ENCODE results near the gene LRRC8D.

Gene LRRC8D

DNA sequence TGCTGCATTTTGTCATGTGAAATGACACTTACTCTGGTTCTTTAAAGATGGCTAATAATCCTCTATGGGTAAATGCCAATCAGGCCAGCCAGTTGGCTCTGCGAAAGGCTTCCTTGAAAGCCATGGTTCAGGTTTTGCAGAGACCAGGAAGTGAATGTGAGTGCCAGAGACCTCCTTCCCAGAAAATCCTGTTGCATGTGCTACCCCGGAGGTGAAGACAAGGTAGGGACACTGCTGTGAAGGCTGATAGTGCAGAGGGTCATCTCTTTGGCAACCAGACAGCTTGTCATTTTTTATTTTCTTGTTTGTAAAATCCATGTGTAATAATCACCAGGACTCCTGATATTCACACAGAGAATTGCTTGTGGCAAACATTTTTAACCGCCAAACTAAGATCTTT, 18.7 kb downstream of the LRRC8D start:
- TF ChIP-seq L3MBTL2 (conservative IDR thresholded peaks at IDR 0.05) (no peak), FOXA1 (IDR thresholded peaks at IDR 0.05) (no peak), FOXM1 (IDR thresholded peaks at IDR 0.05; ENCODE audit: borderline replicate concordance) (no peak), TARDBP (IDR thresholded peaks at IDR 0.05) (no peak), CTBP1 (IDR thresholded peaks at IDR 0.05; ENCODE audit: borderline replicate concordance) (no peak), SUZ12 (IDR thresholded peaks at IDR 0.05) (no peak)
- no peak for DNase-seq (ENCODE audit: extremely low spot score)
- ChIA-PET POLR2A (interaction anchor here (1.6 kb wide), 1 partner anchor 18 kb away, joined by 4 read pairs; no protein-coding TSS in a partner anchor), CTCF (no interaction called here)

DNA sequence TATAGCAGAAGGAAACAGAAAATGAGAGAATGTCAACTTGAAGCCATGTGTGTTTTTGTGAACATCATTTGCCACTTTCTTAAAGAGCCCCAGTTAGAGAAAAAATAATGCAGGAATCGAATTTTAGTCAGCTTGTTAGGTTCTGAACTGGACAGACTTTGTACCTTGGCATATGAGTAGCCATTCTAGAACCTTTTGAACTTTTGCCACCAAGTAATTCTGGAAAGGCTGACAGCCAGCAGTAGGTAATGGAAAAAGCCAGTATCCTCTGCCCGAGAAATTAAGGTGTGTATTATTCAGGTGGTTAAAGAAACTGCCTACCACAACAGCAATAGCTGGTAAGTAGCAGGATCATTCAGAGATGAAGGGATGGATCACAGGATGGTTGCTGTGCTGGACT, 20.7 kb downstream of the LRRC8D start:
- POLR2A ChIA-PET: interaction anchor here (1.3 kb wide), 1 partner anchor 20 kb away, joined by 4 read pairs; the partner anchor contains the start of gene LRRC8D
- CTCF ChIA-PET: no interaction called here
- no peak for TF ChIP-seq ELF4 (IDR thresholded peaks at IDR 0.05)
- no peak for DNase-seq (ENCODE audit: extremely low spot score)

GRCh38 chr1:89842567-89843272, 21.9 kb downstream of the LRRC8D start:
- no peak for TF ChIP-seq CTBP1 (IDR thresholded peaks at IDR 0.05; ENCODE audit: borderline replicate concordance)
- TF ChIP-seq FOXK2 (IDR thresholded peaks at IDR 0.05): no peak
- TF ChIP-seq HDGF (IDR thresholded peaks at IDR 0.05; ENCODE audit: borderline replicate concordance): no peak
- TF ChIP-seq ARNT (IDR thresholded peaks at IDR 0.05): no peak
- no peak for TF ChIP-seq ELF4 (IDR thresholded peaks at IDR 0.05)
- no peak for TF ChIP-seq FOXM1 (IDR thresholded peaks at IDR 0.05; ENCODE audit: borderline replicate concordance)
- no peak for TF ChIP-seq FOXA1 (IDR thresholded peaks at IDR 0.05)
- POLR2A ChIA-PET: interaction anchor here (0.8 to 1.4 kb wide), 3 partner anchors 8 to 22 kb away, joined by 3 to 4 read pairs (median 4); partner anchors contain the start of gene LRRC8D
- DNase-seq (ENCODE audit: extremely low spot score): no peak
- CTCF ChIA-PET: interaction anchor here (0.7 to 1.8 kb wide), 6 partner anchors 9 to 144 kb away, joined by 3 to 4 read pairs (median 3); no protein-coding TSS in a partner anchor

DNA sequence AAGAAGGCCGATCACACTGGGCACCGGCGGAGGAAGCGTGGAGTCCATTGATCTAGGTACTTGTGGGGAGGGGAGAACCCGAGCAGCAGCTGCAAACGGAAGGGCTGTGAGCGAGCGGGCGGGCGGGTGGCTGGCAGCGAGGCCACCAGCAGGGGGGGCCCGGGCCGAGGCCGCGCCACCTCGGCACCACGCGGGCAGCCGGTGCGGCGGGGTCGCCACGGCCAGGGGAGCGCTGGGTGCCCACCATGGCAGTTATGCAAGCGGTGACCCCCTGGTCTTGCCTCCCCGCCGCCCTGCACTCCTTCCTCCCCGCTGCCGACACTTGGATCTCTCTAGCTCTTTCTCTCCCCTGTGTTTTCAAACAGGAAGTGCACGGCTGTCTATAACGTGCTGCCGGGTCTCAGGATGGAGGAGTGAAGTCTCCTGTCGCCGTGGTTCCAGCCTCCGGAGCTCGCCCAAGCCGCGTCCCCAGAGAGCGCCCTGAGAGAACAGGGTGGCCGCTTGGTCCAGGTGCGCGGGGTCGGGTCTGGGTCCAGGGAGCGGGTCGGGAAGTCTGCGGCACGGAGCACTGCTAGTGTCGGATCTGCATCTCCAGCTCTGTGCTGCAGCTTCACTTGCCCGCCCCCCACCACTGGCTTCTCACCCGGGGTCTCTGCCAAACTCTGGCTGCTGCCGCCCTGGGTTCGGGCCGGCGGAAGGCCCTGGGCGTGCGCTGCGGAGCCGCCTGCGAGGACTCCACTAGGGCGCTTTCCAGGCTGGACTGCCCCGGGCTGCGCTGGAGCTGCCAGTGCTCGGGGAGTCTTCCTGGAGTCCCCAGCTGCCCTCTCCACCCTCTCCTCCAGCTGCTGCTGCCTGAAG, 22.7 kb downstream of the LRRC8D start:
- ChIA-PET POLR2A (interaction anchor here (0.8 to 1.4 kb wide), 2 partner anchors 9 to 22 kb away, joined by 3 to 4 read pairs; no protein-coding TSS in a partner anchor), CTCF (interaction anchor here (0.7 to 1.8 kb wide), 5 partner anchors 13 to 144 kb away, joined by 3 to 4 read pairs (median 3); no protein-coding TSS in a partner anchor)
- DNase-seq (ENCODE audit: extremely low spot score): no peak
- no peak for TF ChIP-seq BHLHE40 (IDR thresholded peaks at IDR 0.05; ENCODE audit: borderline replicate concordance)

DNA sequence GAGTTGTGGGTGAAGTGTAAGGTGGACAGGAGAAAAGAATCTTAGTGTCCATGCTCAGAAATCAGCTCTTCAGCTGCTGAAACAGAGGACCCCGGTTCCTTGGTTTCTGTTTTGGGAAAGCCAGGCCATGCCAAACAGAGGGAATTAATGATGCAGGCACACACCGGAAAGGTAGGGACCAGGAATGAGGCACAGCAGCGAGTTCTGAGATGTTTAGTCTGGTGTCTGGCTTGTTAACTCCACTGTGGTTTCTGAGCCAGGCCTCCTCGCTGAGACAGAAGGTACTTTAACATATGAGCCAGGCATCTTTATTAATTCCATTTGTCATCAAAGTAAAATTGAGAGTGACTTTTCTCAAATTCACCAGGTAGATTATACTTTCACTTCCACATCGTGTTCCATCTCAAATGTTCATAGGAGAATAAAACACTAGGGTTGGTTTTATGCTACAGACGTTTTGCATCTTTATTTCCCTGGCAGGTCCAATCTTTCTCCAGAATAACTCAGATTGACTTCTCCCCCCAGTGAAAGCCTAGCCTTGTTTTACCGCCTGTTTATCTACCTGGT, 23.5 kb downstream of the LRRC8D start:
- no peak for TF ChIP-seq LEF1 (IDR thresholded peaks at IDR 0.05; ENCODE audit: borderline replicate concordance)
- TF ChIP-seq FOXM1 (IDR thresholded peaks at IDR 0.05; ENCODE audit: borderline replicate concordance): no peak
- TF ChIP-seq ARNT (IDR thresholded peaks at IDR 0.05): no peak
- no peak for TF ChIP-seq NFRKB (IDR thresholded peaks at IDR 0.05)
- no peak for TF ChIP-seq ELF4 (IDR thresholded peaks at IDR 0.05)
- TF ChIP-seq L3MBTL2 (conservative IDR thresholded peaks at IDR 0.05): no peak
- TF ChIP-seq SP1 (IDR thresholded peaks at IDR 0.05): no peak
- TF ChIP-seq SUZ12 (IDR thresholded peaks at IDR 0.05): no peak
- DNase-seq (ENCODE audit: extremely low spot score): no peak
- ChIA-PET POLR2A (no interaction called here), CTCF (interaction anchor here (1.8 kb wide), 1 partner anchor 15 kb away, joined by 4 read pairs; no protein-coding TSS in a partner anchor)

DNA sequence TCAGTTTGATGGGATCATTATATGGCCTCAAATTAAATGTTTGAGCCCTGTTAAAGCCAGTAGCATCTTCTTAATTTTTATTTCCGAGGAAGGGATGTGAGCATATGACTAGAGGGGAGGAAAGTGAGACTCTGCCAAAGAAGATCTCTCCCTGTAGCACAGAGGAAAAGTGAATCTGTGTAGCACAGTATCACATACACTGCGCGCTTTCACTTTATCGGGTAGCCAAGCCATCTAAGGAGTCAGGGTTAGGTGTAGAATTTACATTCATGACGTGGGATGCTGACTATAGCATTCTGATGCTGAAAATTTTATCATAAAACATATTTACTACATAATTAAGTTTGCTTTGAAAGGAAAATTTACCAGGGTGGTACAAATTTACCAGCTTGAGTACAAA, 24.0 kb downstream of the LRRC8D start:
- DNase-seq (ENCODE audit: extremely low spot score): no peak
- no peak for TF ChIP-seq NFRKB (IDR thresholded peaks at IDR 0.05)
- TF ChIP-seq LEF1 (IDR thresholded peaks at IDR 0.05; ENCODE audit: borderline replicate concordance): no peak
- TF ChIP-seq ELF4 (IDR thresholded peaks at IDR 0.05): no peak
- TF ChIP-seq FOXA1 (IDR thresholded peaks at IDR 0.05): no peak
- no peak for TF ChIP-seq SP1 (IDR thresholded peaks at IDR 0.05)
- TF ChIP-seq CTBP1 (IDR thresholded peaks at IDR 0.05; ENCODE audit: borderline replicate concordance): no peak
- TF ChIP-seq, protein P1, sequence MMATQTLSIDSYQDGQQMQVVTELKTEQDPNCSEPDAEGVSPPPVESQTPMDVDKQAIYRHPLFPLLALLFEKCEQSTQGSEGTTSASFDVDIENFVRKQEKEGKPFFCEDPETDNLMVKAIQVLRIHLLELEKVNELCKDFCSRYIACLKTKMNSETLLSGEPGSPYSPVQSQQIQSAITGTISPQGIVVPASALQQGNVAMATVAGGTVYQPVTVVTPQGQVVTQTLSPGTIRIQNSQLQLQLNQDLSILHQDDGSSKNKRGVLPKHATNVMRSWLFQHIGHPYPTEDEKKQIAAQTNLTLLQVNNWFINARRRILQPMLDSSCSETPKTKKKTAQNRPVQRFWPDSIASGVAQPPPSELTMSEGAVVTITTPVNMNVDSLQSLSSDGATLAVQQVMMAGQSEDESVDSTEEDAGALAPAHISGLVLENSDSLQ (IDR thresholded peaks at IDR 0.05): no peak
- no peak for TF ChIP-seq FOXM1 (IDR thresholded peaks at IDR 0.05; ENCODE audit: borderline replicate concordance)
- no peak for TF ChIP-seq TARDBP (IDR thresholded peaks at IDR 0.05)
- no peak for TF ChIP-seq HDGF (IDR thresholded peaks at IDR 0.05; ENCODE audit: borderline replicate concordance)
- no peak for TF ChIP-seq ZNF384 (IDR thresholded peaks at IDR 0.05)
- TF ChIP-seq L3MBTL2 (conservative IDR thresholded peaks at IDR 0.05): no peak
- no peak for TF ChIP-seq ARNT (IDR thresholded peaks at IDR 0.05)
- no peak for TF ChIP-seq FOXK2 (IDR thresholded peaks at IDR 0.05)
- TF ChIP-seq SUZ12 (IDR thresholded peaks at IDR 0.05): no peak
- TF ChIP-seq BHLHE40 (IDR thresholded peaks at IDR 0.05; ENCODE audit: borderline replicate concordance): no peak
- CTCF ChIA-PET: interaction anchor here (0.8 kb wide), 1 partner anchor 24 kb away, joined by 3 read pairs; the partner anchor contains the start of gene LRRC8D
- POLR2A ChIA-PET: no interaction called here

- ChIA-PET CTCF (interaction anchor here (0.6 kb wide), 1 partner anchor 9 kb away, joined by 3 read pairs; no protein-coding TSS in a partner anchor), POLR2A (interaction anchor here (1.2 kb wide), 1 partner anchor 26 kb away, joined by 4 read pairs; the partner anchor contains the start of gene LRRC8D)
- TF ChIP-seq BHLHE40 (IDR thresholded peaks at IDR 0.05; ENCODE audit: borderline replicate concordance): no peak
- no peak for TF ChIP-seq SUZ12 (IDR thresholded peaks at IDR 0.05)
- no peak for TF ChIP-seq FOXM1 (IDR thresholded peaks at IDR 0.05; ENCODE audit: borderline replicate concordance)
- TF ChIP-seq ZNF384 (IDR thresholded peaks at IDR 0.05): no peak
- TF ChIP-seq, protein P1 (IDR thresholded peaks at IDR 0.05): no peak
- TF ChIP-seq SP1 (IDR thresholded peaks at IDR 0.05): no peak
- TF ChIP-seq HDGF (IDR thresholded peaks at IDR 0.05; ENCODE audit: borderline replicate concordance): no peak
- TF ChIP-seq FOXK2 (IDR thresholded peaks at IDR 0.05): no peak
- no peak for TF ChIP-seq NFRKB (IDR thresholded peaks at IDR 0.05)
- no peak for TF ChIP-seq LEF1 (IDR thresholded peaks at IDR 0.05; ENCODE audit: borderline replicate concordance)
- TF ChIP-seq FOXA1 (IDR thresholded peaks at IDR 0.05): no peak
- TF ChIP-seq ARNT (IDR thresholded peaks at IDR 0.05): no peak
- no peak for TF ChIP-seq L3MBTL2 (conservative IDR thresholded peaks at IDR 0.05)
- no peak for TF ChIP-seq TARDBP (IDR thresholded peaks at IDR 0.05)
- TF ChIP-seq ELF4 (IDR thresholded peaks at IDR 0.05): no peak
- no peak for TF ChIP-seq CTBP1 (IDR thresholded peaks at IDR 0.05; ENCODE audit: borderline replicate concordance)
- DNase-seq (ENCODE audit: extremely low spot score): no peak
These were observed 26.4 kb downstream of the LRRC8D start for GRCh38 chr1:89847191-89847729.

All from HEK293T (cell line).